Measurements from ENCODE around the gene ACBD6.

- no peak for TF ChIP-seq EZH2 (IDR thresholded peaks at IDR 0.05; ENCODE audit: insufficient read depth, poor library complexity, severe bottlenecking)
- TF ChIP-seq EZH2phosphoT487 (IDR thresholded peaks at IDR 0.05; ENCODE audit: insufficient read depth, low read depth), result no peak
Measured at GRCh38 chr1:180274221-180274620, 228.2 kb downstream of the ACBD6 start.

Measured in GM23248 (cell line).